ENCODE measurements around the gene TMEM238.
"Not testable (repeated sequence)": the region's sequence is repeated elsewhere in the genome, so short reads cannot be mapped to it uniquely, and the experiment has no call there.

Gene TMEM238

GRCh38 chr19:55384131-55384919 is at the start of gene TMEM238:
Gene TMEM238, minus strand, starts transcription at chr19:55384292. Its CDS starts 33 bp downstream, at chr19:55384259.
- peak; percentile 72 for DNase-seq

GRCh38 chr19:55433292-55433691 is 49.2 kb upstream of the TMEM238 start:
- no peak for DNase-seq

- no peak for DNase-seq
Measured at GRCh38 chr19:55432241-55432959, 48.3 kb upstream of the TMEM238 start.

- no peak for DNase-seq
Measured at GRCh38 chr19:55431183-55431582, 47.1 kb upstream of the TMEM238 start.

GRCh38 chr19:55426042-55426441 is 42.0 kb upstream of the TMEM238 start:
- DNase-seq = no peak

- no peak for DNase-seq
Measured at GRCh38 chr19:55424518-55424917, 40.4 kb upstream of the TMEM238 start.

- no peak for DNase-seq
Measured at GRCh38 chr19:55423225-55424005, 39.3 kb upstream of the TMEM238 start.

- DNase-seq = not testable (repeated sequence)
Measured at GRCh38 chr19:55421281-55421680, 37.2 kb upstream of the TMEM238 start.

- DNase-seq = no peak
Measured at GRCh38 chr19:55419624-55420236, 35.6 kb upstream of the TMEM238 start.

GRCh38 chr19:55419103-55419502 is 35.0 kb upstream of the TMEM238 start:
- no peak for DNase-seq

- no peak for DNase-seq
Measured at GRCh38 chr19:55418185-55418584, 34.1 kb upstream of the TMEM238 start.

GRCh38 chr19:55410168-55410567 is 26.1 kb upstream of the TMEM238 start:
- DNase-seq = no peak

GRCh38 chr19:55409179-55409578 is 25.1 kb upstream of the TMEM238 start:
- not testable (repeated sequence) for DNase-seq

GRCh38 chr19:55408533-55408872 is 24.4 kb upstream of the TMEM238 start:
- DNase-seq = no peak

- peak; percentile 99 for DNase-seq
Measured at GRCh38 chr19:55407800-55408532, 23.9 kb upstream of the TMEM238 start.

- DNase-seq = not testable (repeated sequence)
Measured at GRCh38 chr19:55407550-55407799, 23.4 kb upstream of the TMEM238 start, which contains the start of gene UBE2S. Gene UBE2S, minus strand, starts transcription at chr19:55407788. Its CDS starts 199 bp downstream, at chr19:55407589.

- DNase-seq = peak; percentile 76
Measured at GRCh38 chr19:55406826-55407549, 22.9 kb upstream of the TMEM238 start.

GRCh38 chr19:55406091-55406825 is 22.2 kb upstream of the TMEM238 start:
- DNase-seq = no peak

GRCh38 chr19:55405638-55406037 is 21.5 kb upstream of the TMEM238 start:
- no peak for DNase-seq

GRCh38 chr19:55402509-55402908 is 18.4 kb upstream of the TMEM238 start:
- no peak for DNase-seq

GRCh38 chr19:55401390-55401789 is 17.3 kb upstream of the TMEM238 start:
- DNase-seq = not testable (repeated sequence)

Data from activated CD8-positive, alpha-beta memory T cell treated with anti-CD3 and anti-CD28 coated beads, Interleukin-2, amount 50 U/mL, for 48 hours (primary cell).